Measurements from ENCODE around the gene TAS2R13.

Gene TAS2R13

DNA sequence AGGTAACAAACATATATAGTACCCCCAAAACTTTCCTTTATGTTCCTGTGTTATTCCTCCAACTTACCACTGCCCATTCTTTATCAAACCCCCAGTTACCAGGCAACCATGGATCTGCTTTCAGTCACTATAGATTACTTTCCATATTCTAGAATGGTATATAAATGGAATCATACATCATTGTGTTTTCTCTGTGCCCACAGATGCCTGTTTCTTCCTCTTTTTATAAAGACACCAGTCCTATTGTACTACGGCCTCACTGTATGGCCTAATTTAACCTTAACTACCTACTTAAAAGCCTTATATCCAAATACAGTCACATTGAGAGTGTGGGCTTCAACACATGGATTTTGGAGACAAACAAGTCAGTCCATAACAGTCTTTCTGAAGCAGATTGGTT is 27.1 kb upstream of the TAS2R13 start:
- no peak overlapping the region for H3K9ac ChIP-seq (ENCODE audit: low read depth, low read length)
- TF ChIP-seq, protein P1, sequence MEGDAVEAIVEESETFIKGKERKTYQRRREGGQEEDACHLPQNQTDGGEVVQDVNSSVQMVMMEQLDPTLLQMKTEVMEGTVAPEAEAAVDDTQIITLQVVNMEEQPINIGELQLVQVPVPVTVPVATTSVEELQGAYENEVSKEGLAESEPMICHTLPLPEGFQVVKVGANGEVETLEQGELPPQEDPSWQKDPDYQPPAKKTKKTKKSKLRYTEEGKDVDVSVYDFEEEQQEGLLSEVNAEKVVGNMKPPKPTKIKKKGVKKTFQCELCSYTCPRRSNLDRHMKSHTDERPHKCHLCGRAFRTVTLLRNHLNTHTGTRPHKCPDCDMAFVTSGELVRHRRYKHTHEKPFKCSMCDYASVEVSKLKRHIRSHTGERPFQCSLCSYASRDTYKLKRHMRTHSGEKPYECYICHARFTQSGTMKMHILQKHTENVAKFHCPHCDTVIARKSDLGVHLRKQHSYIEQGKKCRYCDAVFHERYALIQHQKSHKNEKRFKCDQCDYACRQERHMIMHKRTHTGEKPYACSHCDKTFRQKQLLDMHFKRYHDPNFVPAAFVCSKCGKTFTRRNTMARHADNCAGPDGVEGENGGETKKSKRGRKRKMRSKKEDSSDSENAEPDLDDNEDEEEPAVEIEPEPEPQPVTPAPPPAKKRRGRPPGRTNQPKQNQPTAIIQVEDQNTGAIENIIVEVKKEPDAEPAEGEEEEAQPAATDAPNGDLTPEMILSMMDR (IDR thresholded peaks at IDR 0.05; ENCODE audit: borderline replicate concordance, extremely low read depth, low read length, poor library complexity, severe bottlenecking): no peak
- TF ChIP-seq EZH2 (IDR thresholded peaks at IDR 0.05; ENCODE audit: borderline replicate concordance, low read depth, low read length, severe bottlenecking): no peak
- no peak overlapping the region for H3K27ac ChIP-seq (ENCODE audit: low read length)
- H3K4me2 ChIP-seq (ENCODE audit: insufficient read depth, low read length): no peak overlapping the region
- H3K9me3 ChIP-seq (ENCODE audit: insufficient read depth, low read length, severe bottlenecking): no peaks in the 10 kb centered on the region
- H3K4me1 ChIP-seq (ENCODE audit: insufficient read depth, low read length): peaks cover under 1% of the 10 kb centered on the region
- no peaks in the 10 kb centered on the region for H3K36me3 ChIP-seq (ENCODE audit: insufficient read depth, low read length)
- ATAC-seq (ENCODE audit: insufficient read depth, low read depth) (no peak), DNase-seq (no peak)
- no peak overlapping the region for H2AFZ ChIP-seq (ENCODE audit: low read depth, low read length)
- peaks cover 8% of the 10 kb centered on the region for H4K20me1 ChIP-seq (ENCODE audit: insufficient read depth, low read length)
- H3K27me3 ChIP-seq (ENCODE audit: insufficient read depth, low read length, poor library complexity): no peaks in the 10 kb centered on the region
- no peaks in the 10 kb centered on the region; the same call in 1 of the 2 replicates for H3K79me2 ChIP-seq (ENCODE audit: insufficient read depth, low read length)
- H3K4me3 ChIP-seq (ENCODE audit: low read depth in 1 of 2, low read length in 2 of 2): no peak overlapping the region

- Histone ChIP-seq H3K36me3 (ENCODE audit: insufficient read depth, low read length) (no peaks in the 10 kb centered on the region), H3K4me1 (ENCODE audit: insufficient read depth, low read length) (no peaks in the 10 kb centered on the region), H3K9me3 (ENCODE audit: insufficient read depth, low read length, severe bottlenecking) (no peaks in the 10 kb centered on the region), H3K27me3 (ENCODE audit: insufficient read depth, low read length, poor library complexity) (no peaks in the 10 kb centered on the region), H3K27ac (ENCODE audit: low read length) (no peak within 1 kb of the TSS), H3K9ac (ENCODE audit: low read depth, low read length) (no peak within 1 kb of the TSS), H3K4me3 (ENCODE audit: low read depth in 1 of 2, low read length in 2 of 2) (no peak within 1 kb of the TSS), H3K79me2 (ENCODE audit: insufficient read depth, low read length) (no peaks in the 10 kb centered on the region), H2AFZ (ENCODE audit: low read depth, low read length) (no peak within 1 kb of the TSS), H4K20me1 (ENCODE audit: insufficient read depth, low read length) (no peaks in the 10 kb centered on the region), H3K4me2 (ENCODE audit: insufficient read depth, low read length) (no peak within 1 kb of the TSS)
- no peak for ATAC-seq (ENCODE audit: insufficient read depth, low read depth)
- no peak for TF ChIP-seq EZH2 (IDR thresholded peaks at IDR 0.05; ENCODE audit: borderline replicate concordance, low read depth, low read length, severe bottlenecking)
- TF ChIP-seq, protein P1 (IDR thresholded peaks at IDR 0.05; ENCODE audit: borderline replicate concordance, extremely low read depth, low read length, poor library complexity, severe bottlenecking): no peak
- DNase-seq: no peak
Measured at GRCh38 chr12:10928746-10929286, 19.5 kb upstream of the TAS2R13 start, which contains the start of gene PRH2. Gene PRH2, plus strand, starts transcription at chr12:10929236. Its CDS starts 38 bp downstream, at chr12:10929274.

GRCh38 chr12:10926269-10926668 is 16.9 kb upstream of the TAS2R13 start:
- H3K4me3 ChIP-seq (ENCODE audit: low read depth in 1 of 2, low read length in 2 of 2): no peak overlapping the region
- ATAC-seq (ENCODE audit: insufficient read depth, low read depth): no peak
- H4K20me1 ChIP-seq (ENCODE audit: insufficient read depth, low read length): no peaks in the 10 kb centered on the region
- H3K9ac ChIP-seq (ENCODE audit: low read depth, low read length): no peak overlapping the region
- no peaks in the 10 kb centered on the region for H3K4me1 ChIP-seq (ENCODE audit: insufficient read depth, low read length)
- DNase-seq: no peak
- H3K27me3 ChIP-seq (ENCODE audit: insufficient read depth, low read length, poor library complexity): no peaks in the 10 kb centered on the region
- H3K9me3 ChIP-seq (ENCODE audit: insufficient read depth, low read length, severe bottlenecking): no peaks in the 10 kb centered on the region
- no peak overlapping the region for H3K4me2 ChIP-seq (ENCODE audit: insufficient read depth, low read length)
- no peak overlapping the region for H2AFZ ChIP-seq (ENCODE audit: low read depth, low read length)
- no peaks in the 10 kb centered on the region for H3K79me2 ChIP-seq (ENCODE audit: insufficient read depth, low read length)
- no peak overlapping the region for H3K27ac ChIP-seq (ENCODE audit: low read length)
- TF ChIP-seq, protein P1 (IDR thresholded peaks at IDR 0.05; ENCODE audit: borderline replicate concordance, extremely low read depth, low read length, poor library complexity, severe bottlenecking): no peak
- no peak for TF ChIP-seq EZH2 (IDR thresholded peaks at IDR 0.05; ENCODE audit: borderline replicate concordance, low read depth, low read length, severe bottlenecking)
- no peaks in the 10 kb centered on the region for H3K36me3 ChIP-seq (ENCODE audit: insufficient read depth, low read length)
